RWPE1 (cell line): ENCODE data around the gene FRMD5.

Experiments used
- CTCF ChIA-PET: fragments of 350-600 bp; sonication (Branson Sonifier 250); formaldehyde crosslinking; extraction: SDS; loops from one replicate; lab custom pipeline; 2021; lab: Yijun Ruan, JAX
- POLR2A ChIA-PET: fragments of 400-600 bp; formaldehyde crosslinking; extraction: SDS; loops from one replicate; lab custom pipeline; 2020; ENCODE audit warnings: antibody characterized with exemption; ENCODE audit not compliant: low non-redundant PET; lab: Yijun Ruan, JAX
- DNase-seq: peaks from one replicate; pipeline ENCODE4 v3.0.0; 2012; ENCODE audit warnings: low spot score
- H3K27ac ChIP-seq: fragments of 450-650 bp; 2 replicates; pipeline ENCODE4 v1.5.1; 2017
- TF ChIP-seq, protein P1 (sequence below): fragments of 450-650 bp; conservative IDR thresholded peaks from 2 replicates; pipeline ENCODE4 v1.5.1; 2017; ENCODE audit warnings: low read depth, mild to moderate bottlenecking

Gene FRMD5

DNA sequence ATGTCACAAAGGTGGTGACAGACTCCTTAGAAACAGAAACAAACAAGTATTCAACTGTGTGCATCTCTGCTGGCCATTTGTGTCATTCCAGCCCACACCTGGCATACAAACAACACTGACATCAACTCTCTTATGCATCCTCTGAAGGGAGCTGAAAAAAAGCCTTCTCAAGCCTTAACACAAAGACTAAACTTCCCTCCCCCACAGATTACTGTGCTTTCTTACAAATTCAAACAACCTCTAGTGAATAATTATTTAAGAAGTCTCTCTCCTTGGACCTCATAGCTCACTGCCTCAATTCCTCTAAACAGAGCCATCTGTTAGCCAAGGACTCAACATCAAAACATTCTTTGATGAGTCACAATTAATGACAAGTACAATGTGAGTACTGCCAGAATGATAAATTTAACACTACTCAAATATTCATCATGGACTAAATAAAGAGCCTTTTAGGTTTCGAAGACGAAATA lies 236.2 kb downstream of the FRMD5 start:
- CTCF ChIA-PET = no interaction called here
- peak; percentile 5 for DNase-seq
- no peak overlapping the region for H3K27ac ChIP-seq
- TF ChIP-seq, protein P1, sequence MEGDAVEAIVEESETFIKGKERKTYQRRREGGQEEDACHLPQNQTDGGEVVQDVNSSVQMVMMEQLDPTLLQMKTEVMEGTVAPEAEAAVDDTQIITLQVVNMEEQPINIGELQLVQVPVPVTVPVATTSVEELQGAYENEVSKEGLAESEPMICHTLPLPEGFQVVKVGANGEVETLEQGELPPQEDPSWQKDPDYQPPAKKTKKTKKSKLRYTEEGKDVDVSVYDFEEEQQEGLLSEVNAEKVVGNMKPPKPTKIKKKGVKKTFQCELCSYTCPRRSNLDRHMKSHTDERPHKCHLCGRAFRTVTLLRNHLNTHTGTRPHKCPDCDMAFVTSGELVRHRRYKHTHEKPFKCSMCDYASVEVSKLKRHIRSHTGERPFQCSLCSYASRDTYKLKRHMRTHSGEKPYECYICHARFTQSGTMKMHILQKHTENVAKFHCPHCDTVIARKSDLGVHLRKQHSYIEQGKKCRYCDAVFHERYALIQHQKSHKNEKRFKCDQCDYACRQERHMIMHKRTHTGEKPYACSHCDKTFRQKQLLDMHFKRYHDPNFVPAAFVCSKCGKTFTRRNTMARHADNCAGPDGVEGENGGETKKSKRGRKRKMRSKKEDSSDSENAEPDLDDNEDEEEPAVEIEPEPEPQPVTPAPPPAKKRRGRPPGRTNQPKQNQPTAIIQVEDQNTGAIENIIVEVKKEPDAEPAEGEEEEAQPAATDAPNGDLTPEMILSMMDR = no peak
- POLR2A ChIA-PET = no interaction called here

DNA sequence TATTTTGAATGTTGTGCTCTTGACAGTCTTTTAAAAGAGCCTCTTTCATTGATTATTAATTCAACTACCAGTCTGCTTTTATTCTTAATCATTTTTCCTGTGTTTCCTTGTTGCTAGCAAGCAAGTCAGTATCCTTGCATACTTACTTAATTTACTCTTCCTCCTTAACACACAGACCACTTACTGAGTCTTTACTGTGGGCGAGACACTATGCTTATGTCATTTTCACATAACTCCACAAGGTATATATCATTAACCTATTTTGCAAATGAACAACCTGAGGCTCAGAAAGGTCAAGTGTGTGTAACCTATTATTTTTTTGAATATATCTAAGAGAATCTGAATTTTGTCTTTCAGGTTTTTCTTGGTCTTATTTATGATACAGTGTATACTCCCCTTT lies 237.3 kb downstream of the FRMD5 start:
- ChIA-PET CTCF (no interaction called here), POLR2A (no interaction called here)
- H3K27ac ChIP-seq = no peak overlapping the region
- TF ChIP-seq, protein P1 = no peak
- no peak for DNase-seq

DNA sequence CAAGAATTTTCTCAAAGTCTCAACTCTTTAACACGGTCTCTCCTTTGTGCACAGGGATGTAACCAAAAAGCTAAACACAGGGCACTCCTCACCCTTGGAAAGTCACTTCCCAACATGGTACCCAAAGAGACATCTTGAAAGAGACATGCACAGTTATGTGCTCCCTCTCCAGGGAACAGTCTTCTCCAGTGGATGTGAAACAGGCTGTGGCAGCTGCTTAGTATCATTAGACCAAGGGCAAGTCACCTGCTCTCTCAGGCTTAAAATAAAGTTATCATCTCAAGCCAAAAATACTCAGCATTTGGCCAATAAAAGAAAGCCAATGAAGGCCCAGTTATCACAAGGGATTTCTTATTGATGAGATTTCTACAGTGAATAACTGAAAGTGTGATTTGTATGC lies 239.9 kb downstream of the FRMD5 start:
- ChIA-PET CTCF (no interaction called here), POLR2A (no interaction called here)
- TF ChIP-seq, protein P1 = no peak
- no peak for DNase-seq
- H3K27ac ChIP-seq = no peak overlapping the region

DNA sequence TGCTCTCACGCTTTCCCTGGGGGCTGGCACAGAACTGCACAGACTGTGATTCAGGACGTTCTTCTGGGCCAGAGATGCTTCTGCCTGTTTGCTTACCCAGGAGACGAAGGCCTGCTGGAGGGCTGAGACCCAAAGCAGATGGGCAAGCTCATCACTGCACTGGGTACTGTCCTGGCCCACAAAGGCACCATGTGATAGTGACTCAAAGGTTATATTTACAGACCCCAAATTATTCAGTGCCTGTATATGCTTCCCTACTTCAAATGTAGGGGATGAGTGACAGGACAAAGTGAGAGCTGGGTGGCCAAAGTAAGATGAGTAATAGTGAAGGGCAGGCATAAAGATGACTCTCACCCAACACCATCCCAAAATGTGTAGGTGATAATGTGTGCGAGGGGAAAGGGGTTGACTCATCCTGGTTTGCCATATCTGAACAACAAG lies 240.9 kb downstream of the FRMD5 start:
- no peak for DNase-seq
- H3K27ac ChIP-seq = no peak overlapping the region
- TF ChIP-seq, protein P1 = no peak
- ChIA-PET POLR2A (no interaction called here), CTCF (interaction anchor here (2.0 kb wide), 1 partner anchor 14 kb away, joined by 6 read pairs; no protein-coding TSS in a partner anchor)

DNA sequence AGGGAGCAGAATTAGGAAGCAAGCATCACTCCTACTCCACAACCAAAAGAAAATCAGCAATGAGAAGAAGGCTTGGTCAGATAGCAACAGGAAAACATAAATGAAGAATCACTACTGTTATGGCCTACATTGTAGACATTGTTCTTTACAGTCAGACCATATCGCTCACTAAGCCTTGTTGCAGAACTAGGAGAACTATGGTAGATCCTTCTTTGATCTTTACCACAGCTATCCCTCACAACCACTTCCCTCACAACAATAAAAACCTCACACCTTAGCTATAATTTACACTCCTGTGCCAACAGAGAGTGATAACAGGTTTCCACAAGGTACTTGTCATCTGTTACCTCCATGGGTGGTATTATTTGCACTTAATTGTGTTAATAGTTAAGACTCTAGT lies 241.7 kb downstream of the FRMD5 start:
- CTCF ChIA-PET = interaction anchor here (0.5 to 2.0 kb wide), 2 partner anchors 13 to 26 kb away, joined by 3 to 6 read pairs; no protein-coding TSS in a partner anchor
- DNase-seq = no peak
- TF ChIP-seq, protein P1 = no peak
- POLR2A ChIA-PET = no interaction called here
- no peak overlapping the region for H3K27ac ChIP-seq

DNA sequence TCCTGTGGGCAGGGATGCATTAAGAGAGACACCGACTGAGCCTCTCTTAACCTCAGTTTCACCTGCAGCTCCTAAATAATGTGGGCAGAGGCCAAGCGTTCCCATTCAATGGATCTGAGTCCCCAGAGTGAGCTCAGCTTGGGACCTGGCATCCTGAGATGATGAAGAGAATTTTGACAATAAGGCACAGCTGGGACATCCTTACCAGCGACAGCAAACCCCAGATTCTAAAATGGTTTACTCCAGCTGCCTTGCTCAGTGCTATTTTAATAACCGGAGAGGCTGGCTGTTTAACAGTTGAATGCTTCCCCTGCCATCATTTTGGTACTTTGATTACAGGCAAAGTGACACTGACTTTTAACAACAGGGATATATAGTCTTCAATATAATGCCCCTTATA lies 244.5 kb downstream of the FRMD5 start:
- DNase-seq = no peak
- CTCF ChIA-PET = interaction anchor here (0.6 kb wide), 1 partner anchor 441 kb away, joined by 3 read pairs; no protein-coding TSS in a partner anchor
- no peak overlapping the region for H3K27ac ChIP-seq
- TF ChIP-seq, protein P1 = no peak
- POLR2A ChIA-PET = no interaction called here
